Esophagus squamous epithelium (tissue), 5 donors: Measurements from ENCODE around the gene FXYD6. TPM values are rescaled to one million over a fixed set of nuclear protein-coding genes. Genes with fewer than 3 reads are reported as not detected.

ENCODE experiments used
- DNase-seq: peaks from one replicate; lab custom pipeline; 2025; lab: John Stamatoyannopoulos, UW
- H3K27ac ChIP-seq, 4 donors: fragments of 200-600 bp; sonication (generic); one replicate each; pipeline ENCODE4 v1.5.1; 2016 to 2019; ENCODE audit warnings: mild to moderate bottlenecking in 1 of 4
- H3K27me3 ChIP-seq, 4 donors: fragments of 200-600 bp; sonication (generic); 1 replicate in 3 of 4; 2 replicates in 1 of 4; pipeline versions ENCODE4 v1.5.1 to v1.6.0; 2017 to 2021; ENCODE audit warnings: antibody characterized with exemption in 1 of 4
- H3K36me3 ChIP-seq, 3 donors: fragments of 200-600 bp; sonication (generic); one replicate each; pipeline ENCODE4 v1.5.1; 2016 to 2019
- H3K4me1 ChIP-seq, 3 donors: fragments of 200-600 bp; sonication (generic); one replicate each; pipeline ENCODE4 v1.5.1; 2017 to 2019
- H3K4me3 ChIP-seq, 4 donors: fragments of 200-600 bp; sonication (generic); 1 replicate in 3 of 4; 2 replicates in 1 of 4; pipeline ENCODE4 v1.5.1; 2016 to 2019; ENCODE audit warnings: mild to moderate bottlenecking in 2 of 4, moderate library complexity in 1 of 4
- H3K9me3 ChIP-seq, 3 donors: fragments of 200-600 bp; sonication (generic); one replicate each; pipeline ENCODE4 v1.5.1; 2016 to 2019
- POLR2A ChIP-seq, 4 donors: fragments of 450-650 bp; IDR thresholded peaks; one replicate each; pipeline ENCODE4 v1.6.1; 2017; ENCODE audit warnings: antibody characterized with exemption in 4 of 4, mild to moderate bottlenecking in 4 of 4, moderate library complexity in 3 of 4
- WGBS, 2 donors: methylation state at CpG; one replicate each; pipeline ENCODE4 v1.1.5; 2018; 5-methylcytosine and 5-hydroxymethylcytosine counted together
- intact Hi-C: fragments of 100-400 bp; cut with DNase I; formaldehyde crosslinking; loops from one replicate; pipeline ENCODE4 v1.15.0; 2022
- total RNA-seq, 4 donors: library from RNA; depleted of rRNA; stranded (reverse); fragments of >200 nt; gene quantifications; one replicate each; pipeline ENCODE4 v1.1.0, GENCODE V29; 2016
- TF ChIP-seq, protein P1 (sequence below), 6 experiments: fragments of 450-650 bp in 4 of 6; fragments of 200-600 bp in 2 of 6; sonication (generic) in 2 of 6; IDR thresholded peaks; one replicate each; pipeline ENCODE4 v1.5.1; 2016 to 2019; ENCODE audit warnings: antibody characterized with exemption in 6 of 6, mild to moderate bottlenecking in 4 of 6, moderate library complexity in 4 of 6
- donor health status: DM: yes; HTN: yes; CAD: no.

The FXYD6 gene
- total RNA-seq, 4 donors from 2014 or later = 0.61 to 27.7 (median 2.1) TPM

DNA sequence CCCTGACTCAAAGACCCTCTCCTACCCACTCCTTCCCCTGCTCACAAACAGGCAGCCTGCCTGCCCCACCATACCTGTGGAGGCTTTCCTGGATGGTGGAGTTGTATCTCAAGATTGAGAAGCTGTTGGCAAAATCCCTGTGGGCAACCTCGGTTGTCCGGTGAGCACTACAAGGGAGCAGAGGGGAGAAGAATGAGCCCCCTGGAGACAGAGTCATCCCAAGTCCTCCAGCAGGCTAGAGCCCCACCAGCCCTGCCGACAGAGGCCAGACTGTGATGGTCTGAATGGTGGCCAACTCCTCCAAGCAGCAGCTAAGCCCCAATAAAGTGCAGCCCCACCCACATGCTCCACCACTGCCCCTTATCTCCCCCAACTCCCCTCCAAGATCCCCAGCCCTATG is 35.2 kb upstream of the FXYD6 start:
- no peak for TF ChIP-seq POLR2A (IDR thresholded peaks at IDR 0.05)
- TF ChIP-seq, protein P1, sequence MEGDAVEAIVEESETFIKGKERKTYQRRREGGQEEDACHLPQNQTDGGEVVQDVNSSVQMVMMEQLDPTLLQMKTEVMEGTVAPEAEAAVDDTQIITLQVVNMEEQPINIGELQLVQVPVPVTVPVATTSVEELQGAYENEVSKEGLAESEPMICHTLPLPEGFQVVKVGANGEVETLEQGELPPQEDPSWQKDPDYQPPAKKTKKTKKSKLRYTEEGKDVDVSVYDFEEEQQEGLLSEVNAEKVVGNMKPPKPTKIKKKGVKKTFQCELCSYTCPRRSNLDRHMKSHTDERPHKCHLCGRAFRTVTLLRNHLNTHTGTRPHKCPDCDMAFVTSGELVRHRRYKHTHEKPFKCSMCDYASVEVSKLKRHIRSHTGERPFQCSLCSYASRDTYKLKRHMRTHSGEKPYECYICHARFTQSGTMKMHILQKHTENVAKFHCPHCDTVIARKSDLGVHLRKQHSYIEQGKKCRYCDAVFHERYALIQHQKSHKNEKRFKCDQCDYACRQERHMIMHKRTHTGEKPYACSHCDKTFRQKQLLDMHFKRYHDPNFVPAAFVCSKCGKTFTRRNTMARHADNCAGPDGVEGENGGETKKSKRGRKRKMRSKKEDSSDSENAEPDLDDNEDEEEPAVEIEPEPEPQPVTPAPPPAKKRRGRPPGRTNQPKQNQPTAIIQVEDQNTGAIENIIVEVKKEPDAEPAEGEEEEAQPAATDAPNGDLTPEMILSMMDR (IDR thresholded peaks at IDR 0.05) = no peak
- no peak overlapping the region for H3K4me3 ChIP-seq
- H3K9me3 ChIP-seq = no peaks in the 10 kb centered on the region
- no peaks in the 10 kb centered on the region for H3K27me3 ChIP-seq
- peaks cover 0 to 10% (median 5%) of the 10 kb centered on the region in 3 donors for H3K4me1 ChIP-seq
- intact Hi-C loops = no loop called here
- no peak for DNase-seq
- no peak overlapping the region for H3K27ac ChIP-seq
- peaks cover 0 to 64% (median 0%) of the 10 kb centered on the region in 3 donors for H3K36me3 ChIP-seq
- WGBS, 2 donors = 94% methylated on average over 3 of the region's 3 CpGs; no CpG with 5 or more reads in 1 of the 2 donors

DNA sequence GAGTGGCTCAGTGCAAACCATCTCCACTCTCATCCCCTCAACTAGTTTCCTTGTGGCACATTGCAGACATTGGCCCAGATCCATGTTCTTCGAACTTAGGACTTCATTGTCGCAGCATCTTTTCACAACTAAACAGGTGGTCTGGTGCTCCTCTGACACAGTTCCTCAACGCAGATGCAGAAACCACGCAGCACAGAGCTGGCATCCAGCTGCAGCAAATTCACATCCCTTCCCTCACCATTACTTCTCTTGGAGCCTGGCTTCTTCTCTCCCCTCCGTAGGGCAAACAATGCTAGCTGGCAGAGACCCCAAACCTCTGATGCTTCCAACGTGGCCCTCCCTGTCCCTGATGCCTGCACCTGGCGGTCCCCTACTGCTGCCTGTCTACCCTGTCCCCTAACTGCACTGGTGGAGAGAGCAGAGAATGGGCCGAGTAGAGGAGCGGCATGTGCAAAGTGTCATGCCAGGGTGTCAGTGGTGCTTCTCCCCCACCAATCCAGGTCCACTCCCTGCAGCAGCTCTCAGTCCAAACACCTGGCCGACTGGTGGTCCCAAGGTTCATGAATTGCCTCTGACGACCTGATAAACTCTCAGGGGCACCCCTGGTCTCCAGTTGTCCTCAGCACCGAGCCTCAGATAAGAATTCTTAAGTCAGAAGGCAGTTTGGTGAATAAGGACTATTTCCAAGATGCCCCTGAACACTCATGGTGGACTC is 34.6 kb upstream of the FXYD6 start:
- no peak overlapping the region for H3K4me3 ChIP-seq
- H3K27me3 ChIP-seq = no peaks in the 10 kb centered on the region
- WGBS, 2 donors = 74 to 78% methylated on average over 6 to 9 of the region's 12 CpGs
- no peaks in the 10 kb centered on the region for H3K9me3 ChIP-seq
- H3K36me3 ChIP-seq = peaks cover 0 to 63% (median 0%) of the 10 kb centered on the region in 3 donors
- intact Hi-C loops = no loop called here
- H3K4me1 ChIP-seq = peaks cover 0 to 10% (median 5%) of the 10 kb centered on the region in 3 donors
- H3K27ac ChIP-seq = no peak overlapping the region
- DNase-seq = no peak
- no peak for TF ChIP-seq POLR2A (IDR thresholded peaks at IDR 0.05)
- TF ChIP-seq, protein P1 (IDR thresholded peaks at IDR 0.05) = no peak

DNA sequence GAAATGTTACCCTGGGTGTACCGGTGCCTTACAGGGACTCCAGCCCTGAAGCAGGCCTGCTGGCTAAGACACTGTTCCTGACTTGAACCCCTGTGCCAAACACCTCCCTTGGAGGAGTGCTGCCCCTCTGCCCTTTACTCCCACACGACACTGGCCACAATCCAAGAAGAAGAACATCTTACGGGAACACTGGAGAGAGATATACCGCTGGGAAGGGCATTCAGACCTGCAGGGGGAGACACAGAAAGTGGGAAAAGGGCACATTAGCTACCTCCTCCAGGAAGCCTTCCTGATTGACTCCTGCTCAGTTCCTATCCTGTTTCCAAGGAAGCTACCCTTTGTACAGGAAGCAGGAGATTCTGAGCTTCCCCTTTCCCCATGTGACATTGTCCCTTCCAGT is 34.1 kb upstream of the FXYD6 start:
- intact Hi-C loops = no loop called here
- Histone ChIP-seq H3K4me1 (peaks cover 0 to 10% (median 5%) of the 10 kb centered on the region in 3 donors), H3K27me3 (no peaks in the 10 kb centered on the region), H3K27ac (no peak overlapping the region), H3K9me3 (no peaks in the 10 kb centered on the region), H3K36me3 (peaks cover 0 to 63% (median 0%) of the 10 kb centered on the region in 3 donors), H3K4me3 (no peak overlapping the region)
- DNase-seq = no peak
- 92 to 100% methylated on average over 1 to 3 of the region's 4 CpGs for WGBS, 2 donors
- no peak for TF ChIP-seq POLR2A (IDR thresholded peaks at IDR 0.05)
- TF ChIP-seq, protein P1 (IDR thresholded peaks at IDR 0.05) = no peak

DNA sequence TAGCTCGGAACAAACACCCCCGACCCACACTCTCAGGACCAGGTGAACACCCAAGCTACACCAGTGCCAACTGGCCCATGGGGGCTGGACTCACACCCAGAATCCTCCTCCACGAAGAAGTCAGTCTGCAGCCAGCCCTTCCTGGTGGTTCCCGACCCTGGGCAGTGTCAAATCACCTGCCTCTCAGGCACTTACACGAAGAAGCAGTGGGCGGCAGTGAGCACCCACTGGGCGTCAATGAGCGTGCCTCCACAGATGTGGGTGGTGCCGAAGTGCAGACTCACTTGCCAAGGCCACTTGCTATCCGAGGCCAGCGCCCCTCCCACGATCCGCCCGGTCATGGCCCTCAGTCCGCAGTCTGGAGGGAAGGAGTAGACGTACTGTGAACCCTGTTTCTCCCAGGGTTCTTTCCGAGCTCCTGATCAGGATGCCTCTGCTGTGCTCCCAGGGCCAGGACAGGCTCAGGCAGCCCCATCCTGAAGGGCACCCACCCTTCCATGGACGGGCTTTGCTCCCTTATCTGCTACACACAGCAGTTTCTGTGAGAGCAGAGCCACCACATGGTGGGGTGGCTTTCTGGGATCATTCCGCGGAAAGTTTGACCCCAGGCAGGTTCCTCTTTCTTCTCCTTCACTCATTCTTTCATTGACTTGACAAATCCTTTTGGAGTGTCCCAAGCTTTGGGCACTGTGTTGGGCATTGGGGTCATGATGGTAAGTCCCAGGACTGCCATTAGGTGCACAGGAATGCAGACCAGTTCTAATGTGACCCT is 33.3 kb upstream of the FXYD6 start:
- H3K4me3 ChIP-seq = no peak overlapping the region
- H3K4me1 ChIP-seq = peaks cover 0 to 10% (median 5%) of the 10 kb centered on the region in 3 donors
- intact Hi-C loops = no loop called here
- no peaks in the 10 kb centered on the region for H3K27me3 ChIP-seq
- DNase-seq = no peak
- peaks cover 0 to 61% (median 0%) of the 10 kb centered on the region in 3 donors for H3K36me3 ChIP-seq
- H3K27ac ChIP-seq = no peak overlapping the region
- 79 to 81% methylated on average over 4 to 8 of the region's 20 CpGs for WGBS, 2 donors
- H3K9me3 ChIP-seq = no peaks in the 10 kb centered on the region
- TF ChIP-seq, protein P1 (IDR thresholded peaks at IDR 0.05) = no peak
- TF ChIP-seq POLR2A (IDR thresholded peaks at IDR 0.05) = no peak
